Stomach (tissue), 9 donors: Measurements from ENCODE around the gene TNFRSF1A. TPM values are rescaled to one million over a fixed set of nuclear protein-coding genes. Genes with fewer than 3 reads are reported as not detected.

Source experiments
- DNase-seq, 2 donors: peaks; one replicate each; pipeline versions ENCODE4 v3.0.0 to v3.0.0-alpha.2; 2013 to 2019
- H3K27ac ChIP-seq, 5 donors: fragments of 200-600 bp in 4 of 5; sonication (generic) in 4 of 5; one replicate each; pipeline ENCODE4 v1.5.1; 2013 to 2019; ENCODE audit warnings: mild to moderate bottlenecking in 1 of 5, moderate library complexity in 1 of 5
- H3K27me3 ChIP-seq, 3 donors: fragments of 200-600 bp; sonication (generic); one replicate each; pipeline ENCODE4 v1.5.1; 2017 to 2019; ENCODE audit warnings: mixed run types in 1 of 3
- H3K36me3 ChIP-seq, 4 donors: fragments of 200-600 bp; sonication (generic); 1 replicate in 3 of 4; 2 replicates in 1 of 4; pipeline ENCODE4 v1.5.1; 2016 to 2019
- H3K4me1 ChIP-seq, 4 donors: fragments of 200-600 bp; sonication (generic); one replicate each; pipeline ENCODE4 v1.5.1; 2016 to 2019
- H3K4me3 ChIP-seq, 4 donors: fragments of 200-600 bp; sonication (generic) in 3 of 4; one replicate each; pipeline ENCODE4 v1.5.1; 2016 to 2019; ENCODE audit warnings: mild to moderate bottlenecking in 1 of 4
- H3K9me3 ChIP-seq, 4 donors: fragments of 200-600 bp; sonication (generic); one replicate each; pipeline ENCODE4 v1.5.1; 2016 to 2019
- EP300 ChIP-seq: sonication (generic); formaldehyde crosslinking; IDR thresholded peaks from one replicate; pipeline ENCODE4 v1.6.1; 2017; ENCODE audit warnings: antibody characterized with exemption
- POLR2A ChIP-seq, 4 donors: fragments of 450-650 bp; IDR thresholded peaks; one replicate each; pipeline ENCODE4 v1.6.1; 2016; ENCODE audit warnings: antibody characterized with exemption in 4 of 4, control low read depth in 2 of 4, mild to moderate bottlenecking in 1 of 4, moderate library complexity in 1 of 4
- POLR2AphosphoS5 ChIP-seq, 3 donors: sonication (generic); formaldehyde crosslinking; IDR thresholded peaks; one replicate each; pipeline ENCODE4 v1.6.1; 2016; ENCODE audit warnings: antibody characterized with exemption in 3 of 3
- WGBS, 5 donors: extraction: QIAGEN DNeasy Blood & Tissue Kit in 3 of 5; methylation state at CpG; one replicate each; pipeline versions ENCODE4 v1.1.5 to v1.1.7; 2013 to 2018; 5-methylcytosine and 5-hydroxymethylcytosine counted together
- intact Hi-C: fragments of 100-400 bp; cut with DNase I; formaldehyde crosslinking; loops from one replicate; pipeline ENCODE4 v1.15.1; 2023; ENCODE audit warnings: low total_unique reads
- polyA plus RNA-seq, 3 donors: library from polyadenylated mRNA; stranded (reverse); fragments of 200-250 nt; gene quantifications; one replicate each; pipeline ENCODE4 v1.2.3, GENCODE V29; 2013
- total RNA-seq, 5 donors: library from RNA; depleted of rRNA; stranded (reverse); fragments of >200 nt; gene quantifications; one replicate each; pipeline versions ENCODE4 v1.1.0 to v1.2.3, GENCODE V29; 2014 to 2016
- TF ChIP-seq, protein P1 (sequence below), 7 experiments: fragments of 450-650 bp in 4 of 7; fragments of 200-600 bp in 3 of 7; sonication (generic) in 3 of 7; IDR thresholded peaks; one replicate each; pipeline ENCODE4 v1.5.1; 2016 to 2019; ENCODE audit warnings: antibody characterized with exemption in 7 of 7, control low read depth in 2 of 7, mild to moderate bottlenecking in 1 of 7
- donor health status: healthy with polysubstance abuse.
- donor health status: Bipolar disorder and iron deficiency.
- donor health status: healthy.

Gene TNFRSF1A
- total and polyA plus RNA-seq, 8 donors: 35.2 to 432 (median 102) TPM

DNA sequence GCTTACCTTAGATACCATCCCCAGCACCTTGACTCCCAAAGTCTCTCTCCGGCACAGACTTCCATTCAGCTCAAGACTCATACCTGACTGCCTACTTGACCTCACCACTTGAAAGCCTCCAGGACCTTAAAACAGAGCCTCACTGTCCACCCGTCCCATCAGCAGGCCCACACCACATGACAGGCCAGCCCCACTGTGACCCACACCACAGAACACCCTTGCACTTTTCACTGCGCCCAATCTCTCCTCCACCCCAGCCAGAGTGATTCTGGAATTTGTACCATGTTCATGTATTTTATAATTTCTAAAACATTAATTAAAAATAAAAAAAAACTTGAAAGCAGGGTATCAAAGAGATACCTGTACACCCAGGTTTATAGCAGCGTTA lies 59.4 kb downstream of the TNFRSF1A start:
- H3K4me1 ChIP-seq: peaks cover 30 to 42% (median 39%) of the 10 kb centered on the region in 4 donors
- no peaks in the 10 kb centered on the region for H3K9me3 ChIP-seq
- H3K27me3 ChIP-seq: no peaks in the 10 kb centered on the region
- 89 to 98% (median 95%) methylated on average over 4 of the region's 4 CpGs for WGBS, 5 donors
- H3K27ac ChIP-seq: no peak overlapping the region
- intact Hi-C loops: loop anchor here (5.0 to 10.0 kb wide), 3 partner anchors 85 to 288 kb away; no protein-coding TSS in a partner anchor
- TF ChIP-seq POLR2AphosphoS5 (IDR thresholded peaks at IDR 0.05): no peak
- no peak for TF ChIP-seq EP300
- TF ChIP-seq, protein P1, sequence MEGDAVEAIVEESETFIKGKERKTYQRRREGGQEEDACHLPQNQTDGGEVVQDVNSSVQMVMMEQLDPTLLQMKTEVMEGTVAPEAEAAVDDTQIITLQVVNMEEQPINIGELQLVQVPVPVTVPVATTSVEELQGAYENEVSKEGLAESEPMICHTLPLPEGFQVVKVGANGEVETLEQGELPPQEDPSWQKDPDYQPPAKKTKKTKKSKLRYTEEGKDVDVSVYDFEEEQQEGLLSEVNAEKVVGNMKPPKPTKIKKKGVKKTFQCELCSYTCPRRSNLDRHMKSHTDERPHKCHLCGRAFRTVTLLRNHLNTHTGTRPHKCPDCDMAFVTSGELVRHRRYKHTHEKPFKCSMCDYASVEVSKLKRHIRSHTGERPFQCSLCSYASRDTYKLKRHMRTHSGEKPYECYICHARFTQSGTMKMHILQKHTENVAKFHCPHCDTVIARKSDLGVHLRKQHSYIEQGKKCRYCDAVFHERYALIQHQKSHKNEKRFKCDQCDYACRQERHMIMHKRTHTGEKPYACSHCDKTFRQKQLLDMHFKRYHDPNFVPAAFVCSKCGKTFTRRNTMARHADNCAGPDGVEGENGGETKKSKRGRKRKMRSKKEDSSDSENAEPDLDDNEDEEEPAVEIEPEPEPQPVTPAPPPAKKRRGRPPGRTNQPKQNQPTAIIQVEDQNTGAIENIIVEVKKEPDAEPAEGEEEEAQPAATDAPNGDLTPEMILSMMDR (IDR thresholded peaks at IDR 0.05): no peak
- TF ChIP-seq POLR2A (IDR thresholded peaks at IDR 0.05): no peak
- no peak overlapping the region for H3K4me3 ChIP-seq
- DNase-seq: no peak
- no peaks in the 10 kb centered on the region for H3K36me3 ChIP-seq

DNA sequence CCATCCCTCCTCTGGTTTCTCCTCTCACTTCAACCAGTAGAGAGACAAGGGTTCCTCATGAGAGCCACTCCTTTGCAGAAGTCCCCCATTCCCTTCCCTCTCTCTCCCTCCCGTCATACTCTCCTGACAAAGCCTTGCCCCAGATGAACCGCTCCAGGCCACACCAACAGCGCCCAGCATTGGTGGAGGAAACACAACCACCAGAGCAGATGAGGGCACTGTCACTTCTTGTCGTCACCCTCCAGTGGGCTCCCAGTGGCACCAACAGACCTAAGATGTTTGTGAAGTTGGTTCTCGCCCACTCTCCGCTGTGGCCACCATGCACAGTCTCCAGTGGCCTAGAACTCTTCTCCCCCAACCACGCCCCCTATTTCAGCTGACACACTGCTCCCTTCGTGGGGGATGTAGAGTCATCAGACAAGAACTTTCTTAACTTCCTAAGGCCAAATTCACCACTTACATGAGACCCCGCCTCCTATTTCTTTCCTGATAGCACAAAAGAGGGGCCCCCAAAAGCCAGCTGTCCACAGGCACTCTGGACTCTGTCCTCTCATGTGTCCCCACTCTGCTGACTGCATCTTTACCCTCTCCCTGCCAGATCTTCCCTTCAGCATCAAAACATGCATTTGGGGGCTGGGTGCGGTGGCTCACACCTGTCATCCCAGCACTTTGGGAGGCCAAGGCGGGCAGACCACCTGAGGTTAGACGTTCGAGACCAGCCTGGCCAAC lies 60.6 kb downstream of the TNFRSF1A start:
- no peak for DNase-seq
- H3K4me1 ChIP-seq: peaks cover 32 to 50% (median 43%) of the 10 kb centered on the region in 4 donors
- H3K36me3 ChIP-seq: no peaks in the 10 kb centered on the region
- no peaks in the 10 kb centered on the region for H3K9me3 ChIP-seq
- no peak overlapping the region for H3K4me3 ChIP-seq
- H3K27ac ChIP-seq: peak overlapping the region in 3 of 5 donors; percentile 91 to 96 (median 92)
- TF ChIP-seq POLR2A (IDR thresholded peaks at IDR 0.05): no peak
- TF ChIP-seq, protein P1 (IDR thresholded peaks at IDR 0.05): no peak
- intact Hi-C loops: loop anchor here (5.0 to 10.0 kb wide), 3 partner anchors 84 to 286 kb away; no protein-coding TSS in a partner anchor
- WGBS, 5 donors: 87 to 94% (median 93%) methylated on average over 13 of the region's 13 CpGs
- H3K27me3 ChIP-seq: no peaks in the 10 kb centered on the region

- Histone ChIP-seq H3K27ac (peak overlapping the region; percentile 62 to 96 (median 92)), H3K4me1 (peaks cover 32 to 50% (median 43%) of the 10 kb centered on the region in 4 donors), H3K9me3 (no peaks in the 10 kb centered on the region), H3K27me3 (no peaks in the 10 kb centered on the region), H3K36me3 (no peaks in the 10 kb centered on the region), H3K4me3 (no peak overlapping the region)
- TF ChIP-seq, protein P1 (IDR thresholded peaks at IDR 0.05): no peak
- TF ChIP-seq POLR2A (IDR thresholded peaks at IDR 0.05) (no peak), EP300 (no peak), POLR2AphosphoS5 (IDR thresholded peaks at IDR 0.05) (no peak)
- 88 to 96% (median 90%) methylated on average over 11 of the region's 11 CpGs for WGBS, 5 donors
- DNase-seq: no peak
- intact Hi-C loops: loop anchor here (5.0 to 10.0 kb wide), 3 partner anchors 83 to 286 kb away; no protein-coding TSS in a partner anchor
Measured at GRCh38 chr12:6280672-6281071, 61.2 kb downstream of the TNFRSF1A start.

DNA sequence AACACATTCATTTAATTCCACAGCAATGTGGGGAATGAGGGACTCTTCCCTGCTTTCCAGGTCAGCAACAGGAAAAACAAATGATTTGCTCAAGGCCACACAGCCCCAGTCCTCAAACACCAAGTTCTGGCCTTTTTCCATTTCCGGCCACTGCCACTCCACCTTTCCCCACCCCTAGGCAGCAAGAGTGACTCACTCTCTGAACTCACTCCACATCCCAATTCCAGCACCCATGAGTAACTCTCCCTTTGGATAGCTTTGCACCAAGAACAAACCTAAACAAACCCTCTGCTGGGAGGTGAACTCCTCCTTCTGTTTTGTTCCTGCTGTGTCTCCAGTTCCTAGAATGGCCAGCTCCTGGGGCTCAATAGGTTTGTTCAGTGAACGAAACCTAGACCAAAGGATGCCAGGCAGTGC lies 61.8 kb downstream of the TNFRSF1A start:
- TF ChIP-seq POLR2AphosphoS5 (IDR thresholded peaks at IDR 0.05): peak; percentile 54 to 91 (median 59)
- TF ChIP-seq, protein P1 (IDR thresholded peaks at IDR 0.05): no peak
- TF ChIP-seq EP300: no peak
- no peak for TF ChIP-seq POLR2A (IDR thresholded peaks at IDR 0.05)
- peak; percentile 67 to 81 for DNase-seq
- peak overlapping the region; percentile 62 to 96 (median 92) for H3K27ac ChIP-seq
- H3K4me1 ChIP-seq: peaks cover 32 to 46% (median 41%) of the 10 kb centered on the region in 4 donors
- 27 to 53% (median 38%) methylated on average over 2 of the region's 2 CpGs for WGBS, 5 donors
- no peaks in the 10 kb centered on the region for H3K36me3 ChIP-seq
- H3K27me3 ChIP-seq: no peaks in the 10 kb centered on the region
- H3K9me3 ChIP-seq: no peaks in the 10 kb centered on the region
- no peak overlapping the region for H3K4me3 ChIP-seq
- intact Hi-C loops: loop anchor here (5.0 to 10.0 kb wide), 3 partner anchors 83 to 285 kb away; no protein-coding TSS in a partner anchor
